ENCODE measurements around the gene HOXA6. TPM values are rescaled to one million over a fixed set of nuclear protein-coding genes. Genes with fewer than 3 reads are reported as not detected.

Gene HOXA6
- total and polyA plus RNA-seq, 4 donors, result 0.23 TPM; not detected in 3

GRCh38 chr7:27095897-27096767 is 51.4 kb downstream of the HOXA6 start, which contains the start of gene HOXA1:
Gene HOXA1 (minus strand): TSS chr7:27096000. CDS start chr7:27095912, 88 bp downstream.
- Histone ChIP-seq H3K9me3 (ENCODE audit: control insufficient read depth in 4 of 4, low read length in 3 of 4) (no peaks in the 10 kb centered on the region), H3K27me3 (ENCODE audit: control insufficient read depth in 4 of 4, insufficient read depth in 4 of 4, low read length in 3 of 4) (peaks cover 4 to 35% (median 17%) of the 10 kb centered on the region in 4 donors), H3K4me1 (ENCODE audit: control insufficient read depth in 4 of 4, insufficient read depth in 4 of 4, low read length in 3 of 4) (peaks cover 0 to 1% (median 0%) of the 10 kb centered on the region in 4 donors), H3K4me3 (ENCODE audit: low read depth in 1 of 3, low read length in 3 of 3) (peak within 1 kb of the TSS in 2 of 3 donors; percentile 0 to 61), H3K36me3 (ENCODE audit: control insufficient read depth in 4 of 4, insufficient read depth in 3 of 4, low read depth in 1 of 4, low read length in 3 of 4) (no peaks in the 10 kb centered on the region), H3K9ac (ENCODE audit: low read depth in 1 of 2, low read length in 2 of 2) (peak within 1 kb of the TSS in 1 of 2 donors; percentile 22), H3K27ac (ENCODE audit: low read depth in 1 of 2, low read length in 2 of 2) (peak within 1 kb of the TSS; percentile 84 to 87)
- peak; percentile 71 for DNase-seq (ENCODE audit: low spot score)
- TF ChIP-seq HNF4A (conservative IDR thresholded peaks at IDR 0.05), result no peak
- no peak for TF ChIP-seq NR2F2 (IDR thresholded peaks at IDR 0.05)
- TF ChIP-seq GABPA (IDR thresholded peaks at IDR 0.05 in 1 of 2, conservative IDR thresholded peaks at IDR 0.05 in 1 of 2), result no peak
- TF ChIP-seq RXRA (IDR thresholded peaks at IDR 0.05), result no peak
- TF ChIP-seq HNF4G (IDR thresholded peaks at IDR 0.05), result no peak
- no peak for TF ChIP-seq SP1 (IDR thresholded peaks at IDR 0.05)
- no peak for TF ChIP-seq ATF3 (IDR thresholded peaks at IDR 0.05)
- WGBS, result 3% methylated on average over 68 of the region's 68 CpGs

Small RNA genes within 50 kb of the gene (small RNA-seq; reads per million reads assigned to genes)
- gene AC004080.5 (not detected), gene RF01977 (not detected), gene RF02140 (not detected), gene RF02141 (not detected)

Other genes with a start within 250 kb of the HOXA6 start
- gene HOXA1, start 51.8 kb downstream of the HOXA6 start, total RNA-seq, result under 1 TPM; 0.08 to 0.28 TPM
- under 1 TPM; 0.17 to 0.25 TPM for gene HOXA1, start 51.8 kb downstream of the HOXA6 start, polyA plus RNA-seq
- under 1 TPM; 0.05 to 0.08 TPM for gene HOXA2, start 45.1 kb downstream of the HOXA6 start, total RNA-seq
- gene HOXA2, start 45.1 kb downstream of the HOXA6 start, polyA plus RNA-seq, result under 1 TPM; 0.08 to 0.13 TPM
- gene HOXA4, start 17.0 kb downstream of the HOXA6 start, total RNA-seq, result under 1 TPM; 0.17 to 0.28 TPM
- gene HOXA4, start 17.0 kb downstream of the HOXA6 start, polyA plus RNA-seq, result 1 to 10 TPM in 1 of 2 donors, under 1 TPM in 1; 0.32 to 1.1 TPM
- gene HOXA5, start 4.1 kb downstream of the HOXA6 start, total RNA-seq, result 1 to 10 TPM in 1 of 2 donors, under 1 TPM in 1; 0.42 to 2.1 TPM
- under 1 TPM; 0.40 to 0.90 TPM for gene HOXA5, start 4.1 kb downstream of the HOXA6 start, polyA plus RNA-seq
- under 1 TPM; 0.17 to 0.28 TPM for gene HOXA3, start 4.8 kb upstream of the HOXA6 start, total RNA-seq
- gene HOXA3, start 4.8 kb upstream of the HOXA6 start, polyA plus RNA-seq, result under 1 TPM; 0.11 to 0.23 TPM
- under 1 TPM; under 0.01 to 0.05 TPM for gene HOXA7, start 8.9 kb upstream of the HOXA6 start, total RNA-seq
- not detected for gene HOXA7, start 8.9 kb upstream of the HOXA6 start, polyA plus RNA-seq
- gene HOXA9, start 17.8 kb upstream of the HOXA6 start, total RNA-seq, result under 1 TPM in 1 of 2 donors, not detected in 1; 0.70 TPM
- under 1 TPM in 1 of 2 donors, not detected in 1; 0.02 TPM for gene HOXA9, start 17.8 kb upstream of the HOXA6 start, polyA plus RNA-seq
- gene HOXA10, start 26.5 kb upstream of the HOXA6 start, total RNA-seq, result under 1 TPM; 0.08 to 0.70 TPM
- gene HOXA10, start 26.5 kb upstream of the HOXA6 start, polyA plus RNA-seq, result under 1 TPM; 0.03 to 0.17 TPM
- gene HOXA11, start 37.5 kb upstream of the HOXA6 start, total RNA-seq, result not detected
- gene HOXA11, start 37.5 kb upstream of the HOXA6 start, polyA plus RNA-seq, result not detected
- not detected for gene HOXA13, start 52.3 kb upstream of the HOXA6 start, total RNA-seq
- under 1 TPM in 1 of 2 donors, not detected in 1; 0.02 TPM for gene HOXA13, start 52.3 kb upstream of the HOXA6 start, polyA plus RNA-seq
- not detected for gene EVX1, start 95.0 kb upstream of the HOXA6 start, total RNA-seq
- not detected for gene EVX1, start 95.0 kb upstream of the HOXA6 start, polyA plus RNA-seq